Measurements from ENCODE around the gene CCSER1. TPM values are rescaled to one million over a fixed set of nuclear protein-coding genes. Genes with fewer than 3 reads are reported as not detected.
A peak's percentile ranks its signal among the peaks of the same experiment; 100 is the strongest.
"Not testable (repeated sequence)": the region's sequence is repeated elsewhere in the genome, so short reads cannot be mapped to it uniquely, and the experiment has no call there.

Gene CCSER1
- total RNA-seq, 1 donor: 0.43 TPM

GRCh38 chr4:90357117-90357710 lies 230.0 kb downstream of the CCSER1 start:
- peak; percentile 48 for DNase-seq (ENCODE audit: low read depth)
- H3K4me3 ChIP-seq (ENCODE audit: low read depth, low read length): no peak overlapping the region
- peak; percentile 37 for TF ChIP-seq CTCF (IDR thresholded peaks at IDR 0.05; ENCODE audit: insufficient read depth, low read depth, low read length)

GRCh38 chr4:90375081-90375480 lies 247.9 kb downstream of the CCSER1 start:
- H3K4me3 ChIP-seq (ENCODE audit: low read depth, low read length): no peak overlapping the region
- DNase-seq (ENCODE audit: low read depth): no peak
- TF ChIP-seq CTCF (IDR thresholded peaks at IDR 0.05; ENCODE audit: insufficient read depth, low read depth, low read length): no peak

- DNase-seq (ENCODE audit: low read depth): no peak
- no peak for TF ChIP-seq CTCF (IDR thresholded peaks at IDR 0.05; ENCODE audit: insufficient read depth, low read depth, low read length)
- H3K4me3 ChIP-seq (ENCODE audit: low read depth, low read length): no peak overlapping the region
Measured at GRCh38 chr4:90393215-90393614, 266.0 kb downstream of the CCSER1 start.

- DNase-seq (ENCODE audit: low read depth): no peak
- no peak overlapping the region for H3K4me3 ChIP-seq (ENCODE audit: low read depth, low read length)
- TF ChIP-seq CTCF (IDR thresholded peaks at IDR 0.05; ENCODE audit: insufficient read depth, low read depth, low read length): no peak
Measured at GRCh38 chr4:90403781-90404180, 276.6 kb downstream of the CCSER1 start.

- H3K4me3 ChIP-seq (ENCODE audit: low read depth, low read length); DNase-seq (ENCODE audit: low read depth): not testable (repeated sequence)
Measured at GRCh38 chr4:90407897-90408296, 280.7 kb downstream of the CCSER1 start.

- H3K4me3 ChIP-seq (ENCODE audit: low read depth, low read length); DNase-seq (ENCODE audit: low read depth): not testable (repeated sequence)
Measured at GRCh38 chr4:90412786-90413185, 285.6 kb downstream of the CCSER1 start.

GRCh38 chr4:90415116-90415515 lies 287.9 kb downstream of the CCSER1 start:
- no peak for TF ChIP-seq CTCF (IDR thresholded peaks at IDR 0.05; ENCODE audit: insufficient read depth, low read depth, low read length)
- DNase-seq (ENCODE audit: low read depth): no peak
- H3K4me3 ChIP-seq (ENCODE audit: low read depth, low read length): no peak overlapping the region

GRCh38 chr4:90419124-90419711 lies 292.0 kb downstream of the CCSER1 start:
- TF ChIP-seq CTCF (IDR thresholded peaks at IDR 0.05; ENCODE audit: insufficient read depth, low read depth, low read length): peak; percentile 45
- no peak overlapping the region for H3K4me3 ChIP-seq (ENCODE audit: low read depth, low read length)
- peak; percentile 16 for DNase-seq (ENCODE audit: low read depth)

All from fibroblast of villous mesenchyme (primary cell).